ENCODE data around the gene RPUSD1. TPM values are rescaled to one million over a fixed set of nuclear protein-coding genes. Genes with fewer than 3 reads are reported as not detected.

Gene RPUSD1
- total RNA-seq, 1 donor from 2014 or later: 31.0 TPM

- H3K4me3 ChIP-seq (ENCODE audit: low read depth, low read length): no peak overlapping the region
- TF ChIP-seq CTCF (conservative IDR thresholded peaks at IDR 0.05; ENCODE audit: low read depth, low read length): no peak
- DNase-seq (ENCODE audit: low read depth): no peak
These were observed 6.8 kb upstream of the RPUSD1 start for GRCh38 chr16:794853-795466.

- TF ChIP-seq CTCF (conservative IDR thresholded peaks at IDR 0.05; ENCODE audit: low read depth, low read length): no peak
- H3K4me3 ChIP-seq (ENCODE audit: low read depth, low read length): no peak overlapping the region
- DNase-seq (ENCODE audit: low read depth): no peak
These were observed 6.1 kb upstream of the RPUSD1 start for GRCh38 chr16:794091-794822.

- TF ChIP-seq CTCF (conservative IDR thresholded peaks at IDR 0.05; ENCODE audit: low read depth, low read length): no peak
- H3K4me3 ChIP-seq (ENCODE audit: low read depth, low read length): no peak overlapping the region
- no peak for DNase-seq (ENCODE audit: low read depth)
These were observed 5.2 kb upstream of the RPUSD1 start for GRCh38 chr16:793414-793813.

- no peak for TF ChIP-seq CTCF (conservative IDR thresholded peaks at IDR 0.05; ENCODE audit: low read depth, low read length)
- no peak overlapping the region for H3K4me3 ChIP-seq (ENCODE audit: low read depth, low read length)
- no peak for DNase-seq (ENCODE audit: low read depth)
These were observed 4.2 kb upstream of the RPUSD1 start for GRCh38 chr16:792221-792995.

- TF ChIP-seq CTCF (conservative IDR thresholded peaks at IDR 0.05; ENCODE audit: low read depth, low read length): no peak
- DNase-seq (ENCODE audit: low read depth): no peak
- no peak overlapping the region for H3K4me3 ChIP-seq (ENCODE audit: low read depth, low read length)
These were observed 3.0 kb upstream of the RPUSD1 start for GRCh38 chr16:791131-791530.

- TF ChIP-seq CTCF (conservative IDR thresholded peaks at IDR 0.05; ENCODE audit: low read depth, low read length): no peak
- DNase-seq (ENCODE audit: low read depth): no peak
- no peak overlapping the region for H3K4me3 ChIP-seq (ENCODE audit: low read depth, low read length)
These were observed 1.9 kb upstream of the RPUSD1 start for GRCh38 chr16:790086-790485.
